Measurements from ENCODE around the gene ANO10. TPM values are rescaled to one million over a fixed set of nuclear protein-coding genes. Genes with fewer than 3 reads are reported as not detected.

Gene ANO10
- total and polyA plus RNA-seq, 11 donors = 8.3 to 29.8 (median 15.8) TPM

- H3K4me3 ChIP-seq = no peak overlapping the region
- 71 to 77% (median 73%) methylated on average over 4 of the region's 4 CpGs for WGBS, 4 donors
- ATAC-seq = no peak
- no peak for DNase-seq
- no peak for TF ChIP-seq CTCF (IDR thresholded peaks at IDR 0.05)
- TF ChIP-seq POLR2A (IDR thresholded peaks at IDR 0.05) = no peak
- H3K4me1 ChIP-seq = no peaks in the 10 kb centered on the region
- intact Hi-C loops (cut with DNase I) = no loop called here
- no peaks in the 10 kb centered on the region for H3K36me3 ChIP-seq
- no peaks in the 10 kb centered on the region for H3K9me3 ChIP-seq
- H3K27me3 ChIP-seq = no peaks in the 10 kb centered on the region
- H3K27ac ChIP-seq = no peak overlapping the region
Observed at GRCh38 chr3:43445820-43446219, 176.0 kb downstream of the ANO10 start.

- DNase-seq = no peak
- intact Hi-C loops (cut with DNase I) = no loop called here
- Histone ChIP-seq H3K9me3 (peaks cover 0 to 25% (median 5%) of the 10 kb centered on the region in 12 donors), H3K27me3 (no peaks in the 10 kb centered on the region), H3K4me1 (no peaks in the 10 kb centered on the region), H3K27ac (no peak overlapping the region), H3K4me3 (no peak overlapping the region), H3K36me3 (no peaks in the 10 kb centered on the region)
- 95 to 98% (median 97%) methylated on average over 2 of the region's 2 CpGs for WGBS, 4 donors
- TF ChIP-seq CTCF (IDR thresholded peaks at IDR 0.05) (no peak), POLR2A (IDR thresholded peaks at IDR 0.05) (no peak)
- no peak for ATAC-seq
Observed at GRCh38 chr3:43442872-43443395, 178.9 kb downstream of the ANO10 start.

- peaks cover 0 to 33% (median 7%) of the 10 kb centered on the region in 12 donors for H3K9me3 ChIP-seq
- H3K4me3 ChIP-seq = no peak overlapping the region
- peaks cover 0 to 6% (median 0%) of the 10 kb centered on the region in 9 donors for H3K36me3 ChIP-seq
- ATAC-seq (no peak), DNase-seq (no peak)
- intact Hi-C loops (cut with DNase I) = no loop called here
- no peaks in the 10 kb centered on the region for H3K27me3 ChIP-seq
- peaks cover 0 to 12% (median 0%) of the 10 kb centered on the region in 12 donors for H3K4me1 ChIP-seq
- 91 to 93% (median 93%) methylated on average over 3 of the region's 3 CpGs for WGBS, 4 donors
- H3K27ac ChIP-seq = no peak overlapping the region
- no peak for TF ChIP-seq POLR2A (IDR thresholded peaks at IDR 0.05)
- TF ChIP-seq CTCF (IDR thresholded peaks at IDR 0.05) = no peak
Observed at GRCh38 chr3:43436507-43437140, 185.2 kb downstream of the ANO10 start.

GRCh38 chr3:43435706-43436105 is 186.1 kb downstream of the ANO10 start:
- TF ChIP-seq POLR2A (IDR thresholded peaks at IDR 0.05) (no peak), CTCF (IDR thresholded peaks at IDR 0.05) (no peak)

More at GRCh38 chr3:43435706-43436105, 186.1 kb downstream of the ANO10 start:
- no peak overlapping the region for H3K4me3 ChIP-seq
- peaks cover 0 to 33% (median 7%) of the 10 kb centered on the region in 12 donors for H3K9me3 ChIP-seq
- no peaks in the 10 kb centered on the region for H3K27me3 ChIP-seq
- H3K27ac ChIP-seq = no peak overlapping the region
- H3K36me3 ChIP-seq = peaks cover 0 to 7% (median 0%) of the 10 kb centered on the region in 9 donors
- intact Hi-C loops (cut with DNase I) = no loop called here
- ATAC-seq (no peak), DNase-seq (no peak)
- peaks cover 0 to 12% (median 0%) of the 10 kb centered on the region in 12 donors for H3K4me1 ChIP-seq

All from heart left ventricle (tissue), 16 donors.